Cardiac fibroblast (primary cell): Measurements from ENCODE around the gene WDR36.

ENCODE experiments used
- DNase-seq, 2 donors: peaks; one replicate each; pipeline versions ENCODE4 v3.0.0 to v3.0.0-alpha.2; 2010; ENCODE audit warnings: low read depth in 2 of 2
- H3K4me3 ChIP-seq, 2 donors: replicated peaks in 1 of 2; 1 replicate in 1 of 2; 2 replicates in 1 of 2; pipeline ENCODE4 v1.5.1; 2011; ENCODE audit warnings: low read depth in 2 of 2, low read length in 2 of 2, mild to moderate bottlenecking in 2 of 2, moderate library complexity in 1 of 2
- CTCF ChIP-seq: IDR thresholded peaks from one replicate; pipeline ENCODE4 v1.5.1; 2011; ENCODE audit warnings: low read depth, mild to moderate bottlenecking, low read length, inconsistent platforms

The WDR36 gene

GRCh38 chr5:111169269-111169668, 77.1 kb downstream of the WDR36 start:
- DNase-seq = no peak
- TF ChIP-seq CTCF = no peak
- H3K4me3 ChIP-seq = no peak overlapping the region

- H3K4me3 ChIP-seq = no peak overlapping the region
- DNase-seq = no peak
- no peak for TF ChIP-seq CTCF
These were observed 78.1 kb downstream of the WDR36 start for GRCh38 chr5:111170279-111170678.

GRCh38 chr5:111172504-111172903, 80.4 kb downstream of the WDR36 start:
- TF ChIP-seq CTCF = no peak
- H3K4me3 ChIP-seq = no peak overlapping the region
- DNase-seq = no peak

GRCh38 chr5:111173476-111173875, 81.3 kb downstream of the WDR36 start:
- H3K4me3 ChIP-seq = no peak overlapping the region
- peak in 1 of 2 donors; percentile 41 for DNase-seq
- TF ChIP-seq CTCF = no peak
